GM18517 (cell line): ENCODE measurements around the gene FBRS.
"Not testable (repeated sequence)": the region's sequence is repeated elsewhere in the genome, so short reads cannot be mapped to it uniquely, and the experiment has no call there.

Source experiments
- ATAC-seq: cut with Tn5 transposase; IDR thresholded peaks from one replicate; pipeline ENCODE4 v1.9.1; 2021; ENCODE audit warnings: mild to moderate bottlenecking, moderate library complexity; ENCODE audit not compliant: unreplicated experiment

FBRS gene

GRCh38 chr16:30663038-30663437 lies 4.8 kb downstream of the FBRS start:
- no peak for ATAC-seq

- ATAC-seq: no peak
Observed at GRCh38 chr16:30663820-30664219, 5.6 kb downstream of the FBRS start.

- no peak for ATAC-seq
Observed at GRCh38 chr16:30664616-30665109, 6.4 kb downstream of the FBRS start.

GRCh38 chr16:30665155-30665829 lies 7.1 kb downstream of the FBRS start:
- ATAC-seq: no peak

GRCh38 chr16:30665830-30666190 lies 7.6 kb downstream of the FBRS start:
- no peak for ATAC-seq

- no peak for ATAC-seq
Observed at GRCh38 chr16:30666681-30667080, 8.4 kb downstream of the FBRS start.

- no peak for ATAC-seq
Observed at GRCh38 chr16:30667361-30667905, 9.2 kb downstream of the FBRS start.

- ATAC-seq: no peak
Observed at GRCh38 chr16:30668393-30668792, 10.2 kb downstream of the FBRS start.

GRCh38 chr16:30669026-30669902 lies 11.0 kb downstream of the FBRS start:
- ATAC-seq: no peak

- ATAC-seq: no peak
Observed at GRCh38 chr16:30669903-30670824, 11.9 kb downstream of the FBRS start.

GRCh38 chr16:30675143-30675542 lies 16.9 kb downstream of the FBRS start:
- no peak for ATAC-seq

GRCh38 chr16:30677931-30678585 lies 19.8 kb downstream of the FBRS start:
- ATAC-seq: no peak

GRCh38 chr16:30678586-30678970 lies 20.3 kb downstream of the FBRS start:
- no peak for ATAC-seq

GRCh38 chr16:30680326-30680725 lies 22.1 kb downstream of the FBRS start:
- no peak for ATAC-seq

GRCh38 chr16:30688701-30689100 lies 30.5 kb downstream of the FBRS start:
- ATAC-seq: no peak

GRCh38 chr16:30691907-30692306 lies 33.7 kb downstream of the FBRS start:
- no peak for ATAC-seq

GRCh38 chr16:30692396-30693064 lies 34.3 kb downstream of the FBRS start:
- no peak for ATAC-seq

GRCh38 chr16:30694926-30695693 lies 36.9 kb downstream of the FBRS start:
- ATAC-seq: no peak

GRCh38 chr16:30696646-30697045 lies 38.4 kb downstream of the FBRS start:
- ATAC-seq: not testable (repeated sequence)
